ENCODE results near the gene MTARC1.

- TF ChIP-seq CTCF (IDR thresholded peaks at IDR 0.05) (no peak), POLR2A (IDR thresholded peaks at IDR 0.05) (no peak)
These were observed 5.2 kb downstream of the MTARC1 start for GRCh38 chr1:220791956-220792355.
